ENCODE results near the gene GREB1.

GREB1 gene

DNA sequence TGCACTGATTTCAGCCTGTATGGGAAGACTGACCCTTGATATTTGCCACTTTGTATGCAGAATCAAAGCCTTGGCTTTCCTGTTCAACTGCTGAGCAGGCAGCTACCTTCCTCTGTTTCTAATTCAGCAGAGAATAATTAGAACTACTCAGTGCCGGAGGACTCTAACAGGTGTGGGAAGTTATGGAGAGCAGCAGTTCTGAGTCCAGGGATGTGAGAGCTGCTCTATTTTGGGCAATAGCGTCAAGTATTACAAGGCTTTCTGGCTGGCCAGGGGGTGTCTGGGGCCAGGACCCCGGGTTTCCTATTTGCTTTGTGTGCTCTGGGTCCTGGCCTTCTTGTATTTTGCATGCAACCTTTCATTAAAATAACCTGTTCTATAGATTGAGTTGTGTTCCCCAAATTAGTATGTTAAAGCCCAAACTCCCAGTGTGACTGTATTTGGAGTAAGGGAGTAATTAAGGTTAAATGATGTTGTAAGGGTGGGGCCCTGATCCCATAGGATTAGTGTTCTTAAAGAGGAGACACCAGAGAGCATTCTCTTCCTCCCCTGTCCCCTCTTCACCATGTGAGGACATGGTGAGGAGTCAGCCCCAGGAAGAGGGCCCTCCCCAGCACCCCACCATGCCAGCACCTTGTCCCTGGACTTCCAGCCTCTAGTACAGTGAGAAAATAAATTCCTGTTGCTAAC lies 141.7 kb downstream of the GREB1 start:
- Histone ChIP-seq H3K27me3 (ENCODE audit: insufficient read depth, low read length) (no peaks in the 10 kb centered on the region), H4K20me1 (ENCODE audit: insufficient read depth, low read length) (no peaks in the 10 kb centered on the region), H3K4me2 (ENCODE audit: low read length) (no peak overlapping the region)

DNA sequence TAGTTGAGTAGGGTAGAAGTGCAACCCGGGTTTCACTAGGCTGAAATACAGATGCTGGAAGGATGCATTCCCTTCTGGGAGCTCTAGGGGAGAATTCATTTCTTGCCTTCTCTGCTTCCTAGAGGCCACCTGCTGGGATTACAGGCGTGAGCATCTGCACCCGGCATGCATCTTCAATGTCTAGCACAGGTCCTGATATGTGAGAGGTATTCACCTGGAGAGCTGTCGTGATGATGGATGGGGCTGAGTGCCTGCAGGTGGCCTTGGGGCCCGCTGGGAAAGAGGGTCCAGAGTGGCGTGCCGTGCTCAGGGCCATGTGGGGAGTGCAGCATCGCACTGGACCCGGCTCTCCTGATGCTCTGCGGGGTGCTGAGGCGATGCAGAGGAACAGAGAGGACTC lies 142.8 kb downstream of the GREB1 start:
- H3K4me3 ChIP-seq (ENCODE audit: low read depth, low read length, poor library complexity, severe bottlenecking): no peak overlapping the region
- TF ChIP-seq EZH2 (IDR thresholded peaks at IDR 0.05; ENCODE audit: borderline replicate concordance, low read length): no peak
- TF ChIP-seq, protein P1, sequence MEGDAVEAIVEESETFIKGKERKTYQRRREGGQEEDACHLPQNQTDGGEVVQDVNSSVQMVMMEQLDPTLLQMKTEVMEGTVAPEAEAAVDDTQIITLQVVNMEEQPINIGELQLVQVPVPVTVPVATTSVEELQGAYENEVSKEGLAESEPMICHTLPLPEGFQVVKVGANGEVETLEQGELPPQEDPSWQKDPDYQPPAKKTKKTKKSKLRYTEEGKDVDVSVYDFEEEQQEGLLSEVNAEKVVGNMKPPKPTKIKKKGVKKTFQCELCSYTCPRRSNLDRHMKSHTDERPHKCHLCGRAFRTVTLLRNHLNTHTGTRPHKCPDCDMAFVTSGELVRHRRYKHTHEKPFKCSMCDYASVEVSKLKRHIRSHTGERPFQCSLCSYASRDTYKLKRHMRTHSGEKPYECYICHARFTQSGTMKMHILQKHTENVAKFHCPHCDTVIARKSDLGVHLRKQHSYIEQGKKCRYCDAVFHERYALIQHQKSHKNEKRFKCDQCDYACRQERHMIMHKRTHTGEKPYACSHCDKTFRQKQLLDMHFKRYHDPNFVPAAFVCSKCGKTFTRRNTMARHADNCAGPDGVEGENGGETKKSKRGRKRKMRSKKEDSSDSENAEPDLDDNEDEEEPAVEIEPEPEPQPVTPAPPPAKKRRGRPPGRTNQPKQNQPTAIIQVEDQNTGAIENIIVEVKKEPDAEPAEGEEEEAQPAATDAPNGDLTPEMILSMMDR (IDR thresholded peaks at IDR 0.05; ENCODE audit: low read length): no peak
- H3K9ac ChIP-seq (ENCODE audit: low read length): no peak overlapping the region
- H3K79me2 ChIP-seq (ENCODE audit: insufficient read depth, low read length): no peaks in the 10 kb centered on the region
- H3K36me3 ChIP-seq (ENCODE audit: insufficient read depth, low read length): no peaks in the 10 kb centered on the region
- H3K4me1 ChIP-seq (ENCODE audit: insufficient read depth, low read length, severe bottlenecking): peaks cover 8% of the 10 kb centered on the region
- H3F3A ChIP-seq (ENCODE audit: insufficient read depth, low read length): no peaks in the 10 kb centered on the region
- H3K9me3 ChIP-seq (ENCODE audit: low read length): no peaks in the 10 kb centered on the region
- H3K27ac ChIP-seq (ENCODE audit: low read depth, low read length, poor library complexity, severe bottlenecking): no peak overlapping the region
- no peaks in the 10 kb centered on the region for H3K27me3 ChIP-seq (ENCODE audit: insufficient read depth, low read length)
- H2AFZ ChIP-seq (ENCODE audit: low read length): no peak overlapping the region
- no peaks in the 10 kb centered on the region for H3K9me2 ChIP-seq (ENCODE audit: low read depth, low read length)
- no peaks in the 10 kb centered on the region for H4K20me1 ChIP-seq (ENCODE audit: insufficient read depth, low read length)
- no peak overlapping the region for H3K4me2 ChIP-seq (ENCODE audit: low read length)

More for the DNA sequence above, 141.7 kb downstream of the GREB1 start:
- H3K4me3 ChIP-seq (ENCODE audit: low read depth, low read length, poor library complexity, severe bottlenecking): no peak overlapping the region
- no peaks in the 10 kb centered on the region for H3K79me2 ChIP-seq (ENCODE audit: insufficient read depth, low read length)
- no peak overlapping the region for H2AFZ ChIP-seq (ENCODE audit: low read length)
- no peak overlapping the region for H3K9ac ChIP-seq (ENCODE audit: low read length)
- no peaks in the 10 kb centered on the region for H3F3A ChIP-seq (ENCODE audit: insufficient read depth, low read length)
- TF ChIP-seq, protein P1 (IDR thresholded peaks at IDR 0.05; ENCODE audit: low read length): no peak
- TF ChIP-seq EZH2 (IDR thresholded peaks at IDR 0.05; ENCODE audit: borderline replicate concordance, low read length): no peak
- H3K9me2 ChIP-seq (ENCODE audit: low read depth, low read length): no peaks in the 10 kb centered on the region
- H3K27ac ChIP-seq (ENCODE audit: low read depth, low read length, poor library complexity, severe bottlenecking): no peak overlapping the region
- peaks cover 8% of the 10 kb centered on the region for H3K4me1 ChIP-seq (ENCODE audit: insufficient read depth, low read length, severe bottlenecking)
- no peaks in the 10 kb centered on the region for H3K9me3 ChIP-seq (ENCODE audit: low read length)
- no peaks in the 10 kb centered on the region for H3K36me3 ChIP-seq (ENCODE audit: insufficient read depth, low read length)

DNA sequence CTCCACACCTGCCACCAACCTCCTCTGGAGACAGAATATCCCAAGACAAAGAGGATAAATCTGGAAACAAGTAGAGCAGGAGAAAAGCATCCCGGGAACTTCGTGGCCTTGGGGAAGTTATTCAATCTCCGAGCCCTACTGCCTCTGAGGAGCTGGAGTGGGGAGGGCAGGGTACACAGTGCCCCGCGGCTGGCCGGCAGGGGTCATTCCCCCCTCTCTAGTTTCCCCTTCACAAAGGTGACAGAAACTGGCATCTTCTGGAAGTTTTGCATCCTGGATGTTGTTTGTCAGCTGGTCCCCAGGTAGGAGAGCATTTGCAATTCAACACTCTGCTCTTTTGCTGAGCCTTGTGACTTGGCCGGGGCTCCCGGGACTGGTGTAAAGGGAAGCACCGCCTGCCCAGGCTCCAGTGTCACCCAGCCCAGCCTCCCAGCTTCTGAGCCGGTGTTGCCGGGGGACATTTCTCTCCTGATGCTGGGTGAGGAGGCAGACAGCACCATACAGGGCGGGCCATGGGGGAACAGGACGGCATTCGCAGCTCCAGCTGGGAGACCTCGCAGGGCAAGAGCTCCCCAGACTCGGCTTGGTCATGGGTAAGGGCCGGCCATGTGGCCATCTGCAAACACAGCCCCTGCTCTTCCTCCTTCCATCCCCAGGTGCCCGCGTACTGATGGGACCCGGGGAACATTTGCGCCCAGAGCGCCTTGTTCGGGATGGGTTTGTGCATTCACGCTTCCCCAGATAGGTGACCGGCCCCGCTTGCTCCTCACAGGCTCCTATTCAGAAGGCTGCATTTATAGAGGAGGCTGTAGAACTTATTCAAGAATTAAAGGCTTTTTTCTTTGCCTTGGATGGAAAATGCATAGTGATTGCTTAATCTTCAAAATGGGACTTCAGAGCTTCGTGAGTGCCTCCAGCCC lies 143.6 kb downstream of the GREB1 start:
- Histone ChIP-seq H3K36me3 (ENCODE audit: insufficient read depth, low read length) (no peaks in the 10 kb centered on the region), H3K27me3 (ENCODE audit: insufficient read depth, low read length) (no peaks in the 10 kb centered on the region), H3K79me2 (ENCODE audit: insufficient read depth, low read length) (no peaks in the 10 kb centered on the region), H3K4me3 (ENCODE audit: low read depth, low read length, poor library complexity, severe bottlenecking) (no peak overlapping the region), H3F3A (ENCODE audit: insufficient read depth, low read length) (no peaks in the 10 kb centered on the region), H4K20me1 (ENCODE audit: insufficient read depth, low read length) (no peaks in the 10 kb centered on the region), H3K4me1 (ENCODE audit: insufficient read depth, low read length, severe bottlenecking) (peaks cover 8% of the 10 kb centered on the region), H2AFZ (ENCODE audit: low read length) (no peak overlapping the region), H3K9ac (ENCODE audit: low read length) (no peak overlapping the region), H3K9me2 (ENCODE audit: low read depth, low read length) (no peaks in the 10 kb centered on the region), H3K27ac (ENCODE audit: low read depth, low read length, poor library complexity, severe bottlenecking) (no peak overlapping the region), H3K4me2 (ENCODE audit: low read length) (no peak overlapping the region), H3K9me3 (ENCODE audit: low read length) (no peaks in the 10 kb centered on the region)
- TF ChIP-seq, protein P1 (IDR thresholded peaks at IDR 0.05; ENCODE audit: low read length): no peak
- no peak for TF ChIP-seq EZH2 (IDR thresholded peaks at IDR 0.05; ENCODE audit: borderline replicate concordance, low read length)
